Endothelial cell of umbilical vein (primary cell): ENCODE results near the gene RNF125. TPM values are rescaled to one million over a fixed set of nuclear protein-coding genes. Genes with fewer than 3 reads are reported as not detected.

ENCODE experiments used
- BruUV-seq: library from RNA; stranded (reverse); fragments of 400-500 nt; replicated peaks from 2 replicates; lab custom pipeline; 2021; lab: Mats Ljungman, UMichigan
- CTCF ChIA-PET: fragments of 300-600, 350-600 bp; sonication (Branson Sonifier 250); formaldehyde crosslinking; loops from one replicate; lab custom pipeline; 2021; ENCODE audit warnings: antibody characterized with exemption, inconsistent platforms; lab: Charles Lee
- POLR2A ChIA-PET: fragments of 300-600, 350-600 bp; sonication (Branson Sonifier 250); formaldehyde crosslinking; loops from one replicate; lab custom pipeline; 2021; ENCODE audit warnings: antibody characterized with exemption, inconsistent platforms; lab: Charles Lee
- DNase-seq: peaks from one replicate; pipeline ENCODE4 v3.0.0-alpha.2; 2011; ENCODE audit warnings: low read depth, low spot score
- FAIRE-seq: peaks from 2 replicates; lab custom pipeline; 2011; peaks lifted over from hg19 to GRCh38; lab: Jason Lieb, UNC
- H2AFZ ChIP-seq: 2 replicates; pipeline ENCODE4 v1.6.0; 2012; ENCODE audit warnings: low read depth, low read length, control low read depth, inconsistent platforms
- H3K27ac ChIP-seq: 2 replicates; pipeline ENCODE4 v1.5.1; 2011; ENCODE audit warnings: low read depth, mild to moderate bottlenecking, control low read depth, low read length, moderate library complexity; ENCODE audit not compliant: insufficient read depth
- H3K27me3 ChIP-seq, 2 experiments: 2 replicates each; pipeline versions ENCODE4 v1.6.0 to v1.6.1; 2011; ENCODE audit warnings: low read length in 2 of 2, mixed read lengths in 1 of 2; ENCODE audit not compliant: control insufficient read depth in 2 of 2, insufficient read depth in 2 of 2
- H3K36me3 ChIP-seq, 2 experiments: 2 replicates in 1 of 2; 3 replicates in 1 of 2; pipeline ENCODE4 v1.5.1; 2011; ENCODE audit warnings: low read length in 2 of 2, mild to moderate bottlenecking in 1 of 2, moderate library complexity in 1 of 2; ENCODE audit not compliant: control insufficient read depth in 2 of 2, insufficient read depth in 2 of 2; ENCODE audit errors: extremely low read depth in 1 of 2
- H3K4me1 ChIP-seq: 3 replicates; pipeline ENCODE4 v1.5.1; 2011; ENCODE audit warnings: mild to moderate bottlenecking, low read length; ENCODE audit not compliant: control insufficient read depth, insufficient read depth; ENCODE audit errors: extremely low read depth
- H3K4me2 ChIP-seq: 2 replicates; pipeline ENCODE4 v1.6.1; 2011; ENCODE audit warnings: low read length, control low read depth, mixed read lengths; ENCODE audit not compliant: insufficient read depth
- H3K4me3 ChIP-seq, 3 experiments: fragments of 200-600 bp in 1 of 3; sonication (generic), shearing (Covaris generic) in 1 of 3; replicated peaks in 1 of 3; 2 replicates each; pipeline ENCODE4 v1.5.1; 2011 to 2016; ENCODE audit warnings: control low read depth in 3 of 3, low read length in 3 of 3, mild to moderate bottlenecking in 2 of 3, inconsistent platforms in 1 of 3, low read depth in 1 of 3, moderate library complexity in 1 of 3; ENCODE audit not compliant: insufficient read depth in 1 of 3
- H3K79me2 ChIP-seq: 2 replicates; pipeline ENCODE4 v1.6.0; 2012; ENCODE audit warnings: low read length, inconsistent platforms; ENCODE audit not compliant: control insufficient read depth, insufficient read depth
- H3K9ac ChIP-seq: replicated peaks from 2 replicates; pipeline ENCODE3; 2011; ENCODE audit warnings: low read length, control low read depth; ENCODE audit not compliant: insufficient read depth; ENCODE audit errors: extremely low read depth
- H3K9me1 ChIP-seq: replicated peaks from 3 replicates; pipeline ENCODE4 v1.6.0; 2011; ENCODE audit warnings: mild to moderate bottlenecking, low read length; ENCODE audit not compliant: control insufficient read depth, insufficient read depth; ENCODE audit errors: extremely low read depth
- H3K9me3 ChIP-seq: replicated peaks from 2 replicates; pipeline ENCODE4 v1.5.1; 2012; ENCODE audit warnings: low read length, inconsistent platforms; ENCODE audit not compliant: control insufficient read depth, insufficient read depth
- H4K20me1 ChIP-seq: replicated peaks from 2 replicates; pipeline ENCODE3; 2011; ENCODE audit warnings: mild to moderate bottlenecking, low read length; ENCODE audit not compliant: control insufficient read depth, insufficient read depth; ENCODE audit errors: extremely low read depth
- EZH2 ChIP-seq: IDR thresholded peaks from 2 replicates; pipeline ENCODE4 v1.6.1; 2012; ENCODE audit warnings: borderline replicate concordance, low read depth, mild to moderate bottlenecking, moderate library complexity, low read length, inconsistent platforms; ENCODE audit not compliant: severe bottlenecking
- FOS ChIP-seq: IDR thresholded peaks from 2 replicates; pipeline ENCODE4 v1.6.1; 2011; ENCODE audit warnings: mild to moderate bottlenecking, low read length, moderate library complexity, borderline replicate concordance; ENCODE audit not compliant: insufficient read depth
- JUN ChIP-seq: IDR thresholded peaks from 2 replicates; pipeline ENCODE4 v1.6.1; 2011; ENCODE audit warnings: borderline replicate concordance, low read depth; ENCODE audit not compliant: insufficient read length, insufficient read depth
- MYC ChIP-seq: IDR thresholded peaks from one replicate; pipeline ENCODE4 v1.6.1; 2011; ENCODE audit warnings: mild to moderate bottlenecking, low read depth, low read length
- dilution Hi-C: fragments of 300-500 bp; cut with MboI; formaldehyde crosslinking; loops from one replicate; pipeline ENCODE4 v1.15.0; 2019; ENCODE audit warnings: low sequenced_read_pairs; ENCODE audit not compliant: extremely low pct_ligation_motif_present
- intact Hi-C: fragments of 100-400 bp; cut with micrococcal nuclease; formaldehyde crosslinking; loops from one replicate; pipeline ENCODE4 v1.10.0; 2022
- polyA plus RNA-seq, 4 experiments: library from polyadenylated mRNA; depleted of rRNA in 3 of 4; stranded (reverse) in 3 of 4; unstranded in 1 of 4; fragments of >200 nt; gene quantifications; 2 replicates each; pipeline versions ENCODE4 v1.2.1 to v1.2.3, GENCODE V29; 2011 to 2012; ENCODE audit warnings: missing spikeins in 1 of 4
- total RNA-seq: library from RNA; stranded (reverse); gene quantifications from 2 replicates; pipeline ENCODE4 v1.2.3, GENCODE V29; 2021
- TF ChIP-seq, protein P1 (sequence below): IDR thresholded peaks from 2 replicates; pipeline ENCODE4 v1.6.1; 2011; ENCODE audit not compliant: insufficient read depth, insufficient read length
- TF ChIP-seq, protein P2 (sequence below), 2 donors: IDR thresholded peaks; 1 replicate in 1 of 2; 2 replicates in 1 of 2; pipeline ENCODE4 v1.5.1; 2011; ENCODE audit warnings: low read length in 2 of 2, mild to moderate bottlenecking in 2 of 2, moderate library complexity in 2 of 2, control low read depth in 1 of 2, inconsistent platforms in 1 of 2, low read depth in 1 of 2; ENCODE audit not compliant: insufficient read depth in 1 of 2; ENCODE audit errors: extremely low read depth in 1 of 2

The RNF125 gene
- total and polyA plus RNA-seq, 2 donors (not counting 3 experiments of a cell fraction or from before 2014, with no cell fraction given) = 0.73 to 1.3 TPM

DNA sequence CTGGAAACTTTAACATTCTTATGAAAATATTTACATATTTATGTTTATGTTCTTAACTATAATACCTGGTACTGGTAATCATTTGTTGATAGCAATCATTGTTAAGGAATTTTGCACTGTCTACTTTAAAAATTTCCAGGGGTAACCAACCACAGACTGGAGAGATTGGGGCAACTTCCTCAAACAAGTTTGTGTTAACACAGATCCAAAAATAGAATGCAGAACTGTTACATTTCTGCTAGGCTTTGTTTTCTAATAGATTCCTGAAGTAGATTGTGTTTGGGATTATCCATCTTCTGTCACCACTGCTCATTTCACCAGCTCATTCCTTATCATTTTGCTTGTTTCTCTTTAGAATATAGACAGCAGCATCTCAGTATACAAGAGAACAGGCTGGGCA, 23.7 kb downstream of the RNF125 start:
- DNase-seq = no peak
- H3K9ac ChIP-seq = no peak overlapping the region
- H2AFZ ChIP-seq = no peak overlapping the region
- intact Hi-C loops = no loop called here
- H3K27me3 ChIP-seq = no peaks in the 10 kb centered on the region
- H3K9me1 ChIP-seq = no peaks in the 10 kb centered on the region
- H3K4me3 ChIP-seq = no peak overlapping the region
- dilution Hi-C loops = no loop called here
- no peaks in the 10 kb centered on the region for H3K9me3 ChIP-seq
- no peaks in the 10 kb centered on the region for H3K36me3 ChIP-seq
- no TSS peak for BruUV-seq
- H4K20me1 ChIP-seq = no peaks in the 10 kb centered on the region
- TF ChIP-seq MYC = no peak
- TF ChIP-seq, protein P1, sequence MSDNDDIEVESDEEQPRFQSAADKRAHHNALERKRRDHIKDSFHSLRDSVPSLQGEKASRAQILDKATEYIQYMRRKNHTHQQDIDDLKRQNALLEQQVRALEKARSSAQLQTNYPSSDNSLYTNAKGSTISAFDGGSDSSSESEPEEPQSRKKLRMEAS = no peak
- TF ChIP-seq FOS = no peak
- TF ChIP-seq EZH2 = no peak
- no peak for TF ChIP-seq JUN
- TF ChIP-seq, protein P2, sequence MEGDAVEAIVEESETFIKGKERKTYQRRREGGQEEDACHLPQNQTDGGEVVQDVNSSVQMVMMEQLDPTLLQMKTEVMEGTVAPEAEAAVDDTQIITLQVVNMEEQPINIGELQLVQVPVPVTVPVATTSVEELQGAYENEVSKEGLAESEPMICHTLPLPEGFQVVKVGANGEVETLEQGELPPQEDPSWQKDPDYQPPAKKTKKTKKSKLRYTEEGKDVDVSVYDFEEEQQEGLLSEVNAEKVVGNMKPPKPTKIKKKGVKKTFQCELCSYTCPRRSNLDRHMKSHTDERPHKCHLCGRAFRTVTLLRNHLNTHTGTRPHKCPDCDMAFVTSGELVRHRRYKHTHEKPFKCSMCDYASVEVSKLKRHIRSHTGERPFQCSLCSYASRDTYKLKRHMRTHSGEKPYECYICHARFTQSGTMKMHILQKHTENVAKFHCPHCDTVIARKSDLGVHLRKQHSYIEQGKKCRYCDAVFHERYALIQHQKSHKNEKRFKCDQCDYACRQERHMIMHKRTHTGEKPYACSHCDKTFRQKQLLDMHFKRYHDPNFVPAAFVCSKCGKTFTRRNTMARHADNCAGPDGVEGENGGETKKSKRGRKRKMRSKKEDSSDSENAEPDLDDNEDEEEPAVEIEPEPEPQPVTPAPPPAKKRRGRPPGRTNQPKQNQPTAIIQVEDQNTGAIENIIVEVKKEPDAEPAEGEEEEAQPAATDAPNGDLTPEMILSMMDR (IDR thresholded peaks at IDR 0.05; ENCODE audit: extremely low read depth in 1 of 2, insufficient read depth in 1 of 2, low read depth in 1 of 2, low read length in 2 of 2) = no peak
- no peak overlapping the region for H3K27ac ChIP-seq
- no peak overlapping the region for H3K4me2 ChIP-seq
- H3K79me2 ChIP-seq = no peaks in the 10 kb centered on the region
- H3K4me1 ChIP-seq = no peaks in the 10 kb centered on the region
- CTCF ChIA-PET = interaction anchor here (0.9 kb wide), 1 partner anchor 30 kb away, joined by 4 read pairs; no protein-coding TSS in a partner anchor
- POLR2A ChIA-PET = interaction anchor here (0.7 kb wide), 1 partner anchor 38 kb away, joined by 3 read pairs; no protein-coding TSS in a partner anchor
- no peak for FAIRE-seq
